H1 (cell line): ENCODE data around the gene DNAJB12. TPM values are rescaled to one million over a fixed set of nuclear protein-coding genes. Genes with fewer than 3 reads are reported as not detected.

Experiments
- CTCF ChIA-PET: fragments of 300-600 bp; sonication (Branson Sonifier 250); formaldehyde crosslinking; loops from one replicate; lab custom pipeline; 2021; ENCODE audit not compliant: partially characterized antibody; lab: Charles Lee
- POLR2A ChIA-PET: fragments of 300-600 bp; sonication (Branson Sonifier 250); formaldehyde crosslinking; loops from one replicate; lab custom pipeline; 2021; ENCODE audit warnings: inconsistent platforms; ENCODE audit not compliant: partially characterized antibody; lab: Charles Lee
- DNase-seq, 2 experiments: peaks; one replicate each; pipeline versions ENCODE4 v3.0.0 to v3.0.0-alpha.2; 2010 to 2022; ENCODE audit warnings: low spot score in 2 of 2, low read depth in 1 of 2, mixed read lengths in 1 of 2
- FAIRE-seq: peaks from 2 replicates; lab custom pipeline; 2011; peaks lifted over from hg19 to GRCh38; lab: Jason Lieb, UNC
- H2AFZ ChIP-seq: 2 replicates; pipeline ENCODE4 v1.8.1; 2012; ENCODE audit warnings: low read length, inconsistent platforms
- H2AK5ac ChIP-seq: 2 replicates; pipeline ENCODE4 v1.6.1; 2013; ENCODE audit warnings: low read depth, low read length
- H2BK120ac ChIP-seq: replicated peaks from 2 replicates; pipeline ENCODE3; 2013; ENCODE audit warnings: low read depth, low read length, inconsistent platforms
- H2BK12ac ChIP-seq: 2 replicates; pipeline ENCODE4 v1.6.1; 2013; ENCODE audit warnings: low read depth, low read length
- H2BK15ac ChIP-seq: 2 replicates; pipeline ENCODE4 v1.6.1; 2013; ENCODE audit warnings: low read length
- H2BK20ac ChIP-seq: 2 replicates; pipeline ENCODE4 v1.6.1; 2013; ENCODE audit warnings: low read length
- H2BK5ac ChIP-seq: 2 replicates; pipeline ENCODE4 v1.6.1; 2013; ENCODE audit warnings: low read depth, low read length
- H3K14ac ChIP-seq: 2 replicates; pipeline ENCODE4 v1.6.1; 2013; ENCODE audit warnings: inconsistent platforms; ENCODE audit not compliant: insufficient read length
- H3K18ac ChIP-seq: 2 replicates; pipeline ENCODE4 v1.6.1; 2013; ENCODE audit warnings: low read length; ENCODE audit errors: extremely low read depth
- H3K23ac ChIP-seq: 2 replicates; pipeline ENCODE4 v1.6.1; 2013; ENCODE audit warnings: inconsistent platforms; ENCODE audit not compliant: insufficient read length
- H3K23me2 ChIP-seq: 2 replicates; pipeline ENCODE4 v1.6.1; 2013; ENCODE audit warnings: low read depth, low read length
- H3K27ac ChIP-seq: 2 replicates; pipeline ENCODE4 v1.6.1; 2011; ENCODE audit warnings: low read depth, low read length, inconsistent platforms
- H3K27me3 ChIP-seq, 4 experiments: replicated peaks in 1 of 4; 1 replicate in 1 of 4; 2 replicates in 3 of 4; pipeline versions ENCODE4 v1.6.1 to v1.8.1; 2011 to 2013; ENCODE audit warnings: low read length in 3 of 4, mild to moderate bottlenecking in 3 of 4, inconsistent platforms in 2 of 4, mixed read lengths in 2 of 4, moderate library complexity in 1 of 4; ENCODE audit not compliant: control insufficient read depth in 3 of 4, insufficient read depth in 3 of 4; ENCODE audit errors: extremely low read depth in 1 of 4
- H3K36me3 ChIP-seq, 4 experiments: 2 replicates each; pipeline versions ENCODE4 v1.6.1 to v1.8.1; 2011 to 2013; ENCODE audit warnings: mild to moderate bottlenecking in 4 of 4, low read length in 3 of 4, moderate library complexity in 2 of 4, control low read depth in 1 of 4, inconsistent platforms in 1 of 4; ENCODE audit not compliant: insufficient read depth in 4 of 4, control insufficient read depth in 2 of 4
- H3K4ac ChIP-seq: replicated peaks from 2 replicates; pipeline ENCODE3; 2013; ENCODE audit warnings: low read length, low read depth, mixed read lengths, inconsistent platforms; ENCODE audit not compliant: insufficient read length
- H3K4me1 ChIP-seq, 4 experiments: replicated peaks in 1 of 4; 1 replicate in 1 of 4; 2 replicates in 3 of 4; pipeline versions ENCODE4 v1.6.1 to v1.8.1; 2011 to 2013; ENCODE audit warnings: low read length in 3 of 4, inconsistent platforms in 2 of 4, mixed read lengths in 1 of 4; ENCODE audit not compliant: insufficient read depth in 4 of 4, control insufficient read depth in 3 of 4
- H3K4me2 ChIP-seq, 2 experiments: 2 replicates each; pipeline versions ENCODE4 v1.6.1 to v1.8.1; 2011 to 2013; ENCODE audit warnings: low read depth in 2 of 2, low read length in 2 of 2, control low read depth in 1 of 2, inconsistent platforms in 1 of 2, mild to moderate bottlenecking in 1 of 2; ENCODE audit not compliant: insufficient read depth in 1 of 2
- H3K4me3 ChIP-seq, 4 experiments: fragments of 200-600, 300-600 bp in 1 of 4; sonication (generic), shearing (Covaris generic), sonication (Bioruptor Twin) in 1 of 4; 2 replicates each; pipeline versions ENCODE4 v1.5.1 to v1.8.1; 2011 to 2016; ENCODE audit warnings: low read length in 4 of 4, low read depth in 3 of 4, control low read depth in 2 of 4, inconsistent platforms in 2 of 4, mild to moderate bottlenecking in 2 of 4, mixed read lengths in 1 of 4, moderate library complexity in 1 of 4; ENCODE audit not compliant: insufficient read depth in 2 of 4; ENCODE audit errors: extremely low read depth in 1 of 4
- H3K56ac ChIP-seq: replicated peaks from 2 replicates; pipeline ENCODE3; 2013; ENCODE audit warnings: low read depth, mild to moderate bottlenecking, mixed read lengths, low read length, inconsistent platforms; ENCODE audit not compliant: insufficient read length
- H3K79me1 ChIP-seq: 2 replicates; pipeline ENCODE4 v1.6.1; 2013; ENCODE audit warnings: low read depth, low read length, control low read depth
- H3K79me2 ChIP-seq, 2 experiments: 2 replicates each; pipeline versions ENCODE4 v1.6.1 to v1.8.1; 2012 to 2013; ENCODE audit warnings: low read length in 2 of 2, mild to moderate bottlenecking in 2 of 2, inconsistent platforms in 1 of 2; ENCODE audit not compliant: insufficient read depth in 2 of 2, control insufficient read depth in 1 of 2
- H3K9ac ChIP-seq, 4 experiments: replicated peaks in 1 of 4; 1 replicate in 1 of 4; 2 replicates in 3 of 4; pipeline versions ENCODE4 v1.6.1 to v1.8.1; 2011 to 2013; ENCODE audit warnings: low read depth in 3 of 4, low read length in 3 of 4, control low read depth in 2 of 4, mild to moderate bottlenecking in 2 of 4, moderate library complexity in 2 of 4, inconsistent platforms in 1 of 4; ENCODE audit errors: extremely low read depth in 1 of 4
- H3K9me3 ChIP-seq, 2 experiments: 2 replicates each; pipeline versions ENCODE4 v1.6.1 to v1.8.1; 2012 to 2013; ENCODE audit warnings: mild to moderate bottlenecking in 2 of 2, moderate library complexity in 2 of 2, control low read depth in 1 of 2, inconsistent platforms in 1 of 2, low read depth in 1 of 2, low read length in 1 of 2, mixed read lengths in 1 of 2; ENCODE audit not compliant: insufficient read depth in 2 of 2
- H4K20me1 ChIP-seq, 2 experiments: replicated peaks in 1 of 2; 2 replicates each; pipeline versions ENCODE3 to v1.8.1; 2011 to 2013; ENCODE audit warnings: inconsistent platforms in 2 of 2, low read length in 2 of 2, mild to moderate bottlenecking in 1 of 2; ENCODE audit not compliant: insufficient read depth in 2 of 2, control insufficient read depth in 1 of 2
- H4K5ac ChIP-seq: 2 replicates; pipeline ENCODE4 v1.6.1; 2013; ENCODE audit warnings: low read length, low read depth, mixed read lengths, inconsistent platforms; ENCODE audit not compliant: insufficient read length
- H4K8ac ChIP-seq: 2 replicates; pipeline ENCODE4 v1.8.0; 2013; ENCODE audit warnings: mild to moderate bottlenecking, moderate library complexity, low read length, inconsistent platforms; ENCODE audit not compliant: insufficient read depth; ENCODE audit errors: extremely low read depth
- H4K91ac ChIP-seq: replicated peaks from 2 replicates; pipeline ENCODE3; 2013; ENCODE audit warnings: low read length, mixed read lengths, inconsistent platforms; ENCODE audit not compliant: insufficient read length
- GABPA ChIP-seq: IDR thresholded peaks from 2 replicates; pipeline ENCODE4 v1.6.1; 2011; ENCODE audit warnings: mild to moderate bottlenecking, low read length, moderate library complexity, borderline replicate concordance; ENCODE audit not compliant: insufficient read depth
- PHF8 ChIP-seq: fragments of 200-600 bp; sonication (generic); conservative IDR thresholded peaks from 2 replicates; pipeline ENCODE4 v1.7.1; 2012; ENCODE audit warnings: low read depth, mild to moderate bottlenecking, inconsistent platforms, low read length, moderate library complexity
- SP1 ChIP-seq: IDR thresholded peaks from 2 replicates; pipeline ENCODE4 v1.6.1; 2011; ENCODE audit warnings: low read depth, low read length
- TBP ChIP-seq: IDR thresholded peaks from 2 replicates; pipeline ENCODE4 v1.6.1; 2011; ENCODE audit warnings: low read depth, low read length, improper control_type of control experiment
- WGBS, 2 experiments: shearing (Covaris generic) in 1 of 2; methylation state at CpG; one replicate each; pipeline versions ENCODE4 v1.1.6 to v1.1.7; 2013 to 2015; ENCODE audit warnings: low lambda C conversion rate in 2 of 2, mixed read lengths in 2 of 2, inconsistent platforms in 1 of 2, low coverage in 1 of 2, missing lambda C conversion rate in 1 of 2; ENCODE audit not compliant: insufficient replicate concordance in 2 of 2, insufficient coverage in 1 of 2, insufficient read length in 1 of 2; ENCODE audit errors: extremely low coverage in 1 of 2, missing lambda C conversion rate in 1 of 2; 5-methylcytosine and 5-hydroxymethylcytosine counted together
- polyA plus RNA-seq, 7 experiments: library from polyadenylated mRNA; depleted of rRNA in 3 of 7; stranded (reverse) in 5 of 7; unstranded in 2 of 7; fragments of >200 nt in 5 of 7; fragments of 200-250 nt in 2 of 7; gene quantifications; 1 replicate in 5 of 7; 2 replicates in 1 of 7; 4 replicates in 1 of 7; pipeline versions ENCODE4 v1.2.1 to v1.2.3, GENCODE V29; 2011 to 2013; ENCODE audit warnings: missing spikeins in 2 of 7, mixed read lengths in 2 of 7
- total RNA-seq: library from RNA; stranded (reverse); fragmentation: NEBNext Ultra II Directional; extraction: Animal tissue kit (Norgen Biotek cat#: 25700); gene quantifications from 2 replicates; pipeline ENCODE4 v1.2.1, GENCODE V29; 2021

Gene DNAJB12
- total and polyA plus RNA-seq, 2 of the 8 experiments (the other 6 are each of a cell fraction or from before 2014, with no cell fraction given), result 10.8 to 20.5 TPM

- no peak for FAIRE-seq
- no peak overlapping the region for H2BK120ac ChIP-seq
- no peak overlapping the region for H3K4me3 ChIP-seq
- no peaks in the 10 kb centered on the region for H3K9me3 ChIP-seq
- H4K20me1 ChIP-seq, result peaks cover 0 to 4% of the 10 kb centered on the region in 2 experiments
- H3K18ac ChIP-seq, result no peak overlapping the region
- 94% methylated on average over 7 of the region's 7 CpGs; no CpG with 5 or more reads in 1 of the 2 experiments for WGBS, 2 experiments
- H3K23ac ChIP-seq, result no peak overlapping the region
- H3K79me2 ChIP-seq, result peaks cover 4 to 33% of the 10 kb centered on the region in 2 experiments; a peak in 3 of 4 replicates
- H3K4ac ChIP-seq, result no peak overlapping the region
- no peak overlapping the region for H3K9ac ChIP-seq
- no peak overlapping the region for H3K27ac ChIP-seq
- H2BK5ac ChIP-seq, result no peak overlapping the region
- H3K4me1 ChIP-seq, result peaks cover 3 to 6% (median 3%) of the 10 kb centered on the region in 4 experiments; a peak in 4 of 7 replicates
- H4K91ac ChIP-seq, result no peak overlapping the region
- no peak overlapping the region for H2BK15ac ChIP-seq
- TF ChIP-seq GABPA (no peak), PHF8 (no peak), TBP (no peak), SP1 (no peak)
- TF ChIP-seq, all 59 proteins: peak for 0
- ChIA-PET CTCF (interaction anchor here (1.1 to 3.3 kb wide), 2 partner anchors 11 to 12 kb away, joined by 3 to 22 read pairs; no protein-coding TSS in a partner anchor), POLR2A (interaction anchor here (0.6 to 1.8 kb wide), 6 partner anchors 12 to 209 kb away, joined by 3 to 5 read pairs (median 4); no protein-coding TSS in a partner anchor)
- DNase-seq, result no peak
- Histone ChIP-seq H3K56ac (no peak overlapping the region), H4K8ac (no peak overlapping the region; the same call in 1 of the 2 replicates), H2BK20ac (no peak overlapping the region), H3K23me2 (0 out of 2 replicates have a peak, but pooled peaks cover under 1% of the 10 kb centered on the region), H3K4me2 (no peak overlapping the region), H3K79me1 (peaks cover 19% of the 10 kb centered on the region), H2BK12ac (no peak overlapping the region), H2AK5ac (no peak overlapping the region), H4K5ac (no peak overlapping the region), H3K36me3 (peaks cover 0 to 14% (median 0%) of the 10 kb centered on the region in 4 experiments; a peak in 2 of 8 replicates), H2AFZ (no peak overlapping the region), H3K14ac (no peak overlapping the region), H3K27me3 (no peaks in the 10 kb centered on the region)
Measured at GRCh38 chr10:72348282-72348681, 6.4 kb downstream of the DNAJB12 start.
